HT-29 (cell line): ENCODE measurements around the gene ITPRID1. TPM values are rescaled to one million over a fixed set of nuclear protein-coding genes. Genes with fewer than 3 reads are reported as not detected.
"Not testable (repeated sequence)": the region's sequence is repeated elsewhere in the genome, so short reads cannot be mapped to it uniquely, and the experiment has no call there.

Experiments used
- DNase-seq: peaks from one replicate; pipeline ENCODE4 v3.0.0-alpha.2; 2015; ENCODE audit warnings: low spot score
- total RNA-seq: library from RNA; depleted of rRNA; stranded (reverse); fragments of >200 nt; shearing (Covaris generic); gene quantifications from 2 replicates; pipeline ENCODE4 v1.2.3, GENCODE V29; 2014; rRNA removed

The ITPRID1 gene
- 0.05 TPM in 1 of 2 replicates, not detected in the other for total RNA-seq

DNA sequence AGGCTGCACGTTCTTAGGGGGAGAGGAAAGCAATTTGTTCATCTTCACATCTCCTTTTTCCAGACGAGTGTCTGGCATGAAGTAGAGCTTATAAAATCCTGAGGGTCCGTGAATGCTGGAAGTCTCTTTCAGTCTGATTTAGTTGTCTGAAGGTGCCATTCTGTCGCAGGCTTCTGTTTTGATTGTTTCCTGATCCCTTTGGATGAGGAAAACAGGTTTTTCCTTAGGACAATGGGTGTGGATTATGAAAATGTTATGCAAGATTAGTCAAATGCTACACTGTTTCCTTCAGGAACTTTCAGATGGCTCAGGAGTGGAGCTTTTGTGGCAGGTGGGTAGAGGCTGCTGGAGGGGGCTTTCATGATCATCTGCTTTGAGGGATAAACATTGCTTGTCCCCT, at the start of gene ITPRID1:
TSS of gene ITPRID1 (plus strand) at position 301 of the 400 bp plus-strand sequence. CDS start 38,935 bp downstream, outside the sequence.
- DNase-seq, result no peak

DNA sequence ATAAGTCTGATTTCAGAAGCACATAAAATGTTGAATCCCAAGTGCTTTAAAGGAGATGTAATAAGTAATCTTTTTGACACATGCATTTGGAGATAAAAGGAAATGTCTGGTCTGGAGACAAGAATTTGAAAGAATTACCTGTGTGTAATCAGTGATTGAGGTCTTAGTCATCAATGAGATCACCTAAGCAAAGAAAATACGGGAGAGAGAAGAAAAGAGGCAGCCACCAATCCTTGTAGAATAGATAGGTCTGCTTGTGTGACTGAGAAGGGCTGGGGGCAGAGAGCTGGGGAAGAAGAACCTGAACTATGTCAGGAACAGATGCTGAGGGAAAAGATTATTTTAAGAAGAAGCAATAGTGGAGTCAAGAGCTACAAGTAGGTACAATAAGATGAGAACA, 49.3 kb upstream of the ITPRID1 start:
- DNase-seq, result no peak

DNA sequence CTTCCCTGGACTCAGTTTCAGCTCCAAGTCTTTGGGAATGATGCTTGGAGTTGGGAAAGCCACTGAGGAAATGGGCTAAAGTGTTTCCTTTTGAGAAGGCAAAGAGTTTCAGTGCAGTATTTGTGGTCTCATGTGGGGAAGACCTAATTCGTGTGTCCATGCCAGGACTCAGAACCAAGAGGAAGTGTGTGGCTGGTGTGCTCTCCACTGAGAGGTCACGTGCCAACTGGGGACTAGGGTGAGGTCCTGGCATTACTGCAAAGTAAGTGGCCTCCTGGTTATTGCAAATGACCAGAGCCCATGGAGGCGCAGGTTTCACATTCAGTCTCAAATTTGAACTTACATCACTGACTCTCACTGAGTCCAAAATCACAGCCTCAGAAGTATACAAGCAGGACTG, 48.6 kb upstream of the ITPRID1 start:
- DNase-seq, result no peak

DNA sequence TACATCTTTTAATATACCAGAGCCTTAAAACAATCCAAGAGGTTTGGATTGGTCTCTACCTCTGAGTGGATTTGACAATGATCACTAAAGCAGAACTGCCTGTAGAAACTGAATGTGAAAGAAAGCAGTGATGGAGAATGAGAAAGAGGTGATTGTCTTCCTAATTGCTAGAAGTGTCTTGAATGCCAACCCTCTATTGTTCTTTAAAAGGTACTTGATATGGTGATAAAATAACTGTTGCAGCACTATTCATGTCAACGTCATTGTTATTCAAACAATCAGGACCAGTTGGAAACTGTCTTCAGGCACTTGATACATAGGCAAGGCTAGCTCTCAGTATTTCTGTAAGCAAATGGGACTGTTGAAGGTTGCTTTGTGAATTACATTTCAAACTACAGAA, 47.9 kb upstream of the ITPRID1 start:
- no peak for DNase-seq

DNA sequence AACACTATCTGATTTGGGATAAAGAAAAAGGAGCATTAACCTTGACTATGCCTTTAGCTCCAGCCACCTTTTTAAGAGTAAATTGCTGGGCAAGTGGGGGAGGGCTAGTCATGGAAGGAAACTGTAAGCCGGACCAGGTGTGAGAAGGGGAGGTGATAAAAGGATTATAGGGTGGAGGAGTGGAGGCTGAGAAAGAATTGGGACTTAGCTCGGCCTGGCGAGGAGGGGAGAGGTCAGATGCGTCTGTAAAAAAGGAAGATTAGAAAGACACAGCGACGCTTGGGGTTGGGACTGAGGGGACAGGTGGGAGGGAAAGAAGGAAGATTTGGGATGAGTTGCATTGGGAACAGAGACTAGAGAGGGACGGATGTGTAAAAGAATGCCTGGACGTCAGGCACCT, 43.0 kb upstream of the ITPRID1 start:
- not testable (repeated sequence) for DNase-seq

DNA sequence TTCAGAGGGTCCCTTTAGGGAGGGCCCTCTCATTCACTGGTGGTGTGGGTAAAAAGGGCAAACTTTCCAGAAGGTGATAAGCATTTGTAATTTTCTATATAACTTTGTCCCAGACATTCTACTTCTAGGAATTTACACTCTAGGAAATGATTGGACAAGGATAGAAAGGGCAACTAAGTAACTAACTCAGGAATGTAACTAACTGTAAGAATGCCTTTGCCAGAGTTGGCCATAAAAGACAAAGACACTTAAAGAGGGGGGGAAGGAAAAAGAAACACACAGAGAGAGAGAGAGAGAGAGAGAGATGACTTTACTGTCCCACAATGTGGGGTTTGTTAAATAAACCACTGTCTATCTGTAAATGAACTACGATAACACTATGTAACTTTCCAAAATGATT, 38.5 kb upstream of the ITPRID1 start:
- DNase-seq, result no peak

DNA sequence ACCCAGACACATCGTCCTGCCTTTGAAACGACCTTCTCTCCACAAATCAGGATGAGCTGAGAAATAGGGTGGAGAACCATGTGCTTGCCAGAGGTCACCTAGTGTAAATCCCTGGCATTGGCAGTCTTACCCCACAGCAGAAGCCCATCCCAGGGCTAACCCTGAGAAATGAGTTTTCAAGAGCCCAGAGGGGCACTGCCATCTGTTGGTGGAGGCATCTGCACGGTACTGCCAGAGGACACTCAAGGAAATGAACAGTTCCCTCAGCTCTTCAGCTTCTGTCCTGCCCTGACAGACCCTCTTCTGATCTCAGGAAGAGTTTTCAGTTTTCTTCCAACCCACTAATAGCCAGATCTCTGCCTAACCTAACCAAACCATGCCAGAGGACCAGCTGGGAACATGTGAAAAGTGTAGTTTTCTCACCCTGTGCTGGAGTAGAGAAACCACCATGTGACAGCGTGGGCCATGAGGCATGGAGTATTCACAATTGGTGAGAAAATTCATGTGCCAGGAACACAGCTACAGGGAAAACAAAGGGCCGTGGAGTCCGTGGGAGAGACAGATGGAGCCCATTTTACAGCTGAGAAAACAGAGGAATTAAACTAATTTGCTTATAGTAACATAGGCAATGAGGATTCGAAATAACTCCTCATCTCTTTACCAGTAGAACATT, 37.7 kb upstream of the ITPRID1 start:
- peak; percentile 11 for DNase-seq

DNA sequence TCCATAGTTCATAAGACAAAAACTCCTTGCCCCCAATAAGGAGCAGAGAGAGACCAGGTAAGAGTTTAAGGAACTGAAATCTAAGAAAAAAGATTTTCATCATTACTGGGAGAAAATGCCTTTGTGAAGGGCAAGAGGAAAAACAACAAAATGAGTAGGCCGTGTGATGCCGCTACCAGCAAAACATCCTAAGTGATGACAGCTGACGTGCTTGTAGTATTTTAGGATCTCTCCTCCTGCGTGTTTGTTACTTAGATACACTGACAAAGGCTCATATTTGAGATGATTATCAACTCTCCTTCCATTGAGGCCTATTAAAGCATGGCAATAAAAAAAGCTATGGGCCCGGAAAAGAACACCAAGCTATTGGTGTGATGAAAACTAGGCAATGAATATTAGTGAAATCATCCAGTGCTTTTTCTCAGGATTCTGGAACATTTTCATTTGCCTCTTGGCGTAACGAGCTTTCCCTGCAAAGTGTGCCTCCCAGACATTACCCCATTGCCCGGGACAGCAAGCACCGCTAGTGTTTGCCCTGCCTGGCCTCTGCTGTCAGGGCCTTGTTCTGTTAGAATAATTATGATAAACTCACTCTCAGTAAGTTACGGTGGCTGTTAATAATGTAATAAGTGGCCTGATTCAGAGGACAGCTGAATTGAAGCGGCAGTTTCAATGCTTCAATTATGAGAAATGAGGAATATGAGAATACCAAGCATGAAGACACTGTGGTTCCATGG, 36.8 kb upstream of the ITPRID1 start:
- DNase-seq, result no peak

DNA sequence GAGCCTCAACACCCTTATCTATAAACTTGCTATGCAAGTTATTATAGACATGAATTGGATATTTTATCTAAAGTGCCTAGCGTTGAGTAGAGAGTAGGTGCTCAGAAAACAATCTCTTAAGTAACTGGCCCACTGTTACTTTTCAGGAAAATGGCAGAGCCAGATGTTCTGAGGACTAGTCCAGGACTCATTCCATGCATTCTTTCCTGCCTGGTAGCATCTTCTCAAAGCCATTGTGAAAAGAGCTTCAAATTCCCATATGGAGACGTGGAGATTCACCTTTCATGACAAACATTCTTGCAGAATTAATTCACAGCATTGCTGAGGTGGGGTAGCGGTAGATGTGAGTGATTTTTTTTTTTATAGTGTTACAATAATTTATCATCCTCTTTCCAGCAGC, 35.9 kb upstream of the ITPRID1 start:
- DNase-seq, result no peak

DNA sequence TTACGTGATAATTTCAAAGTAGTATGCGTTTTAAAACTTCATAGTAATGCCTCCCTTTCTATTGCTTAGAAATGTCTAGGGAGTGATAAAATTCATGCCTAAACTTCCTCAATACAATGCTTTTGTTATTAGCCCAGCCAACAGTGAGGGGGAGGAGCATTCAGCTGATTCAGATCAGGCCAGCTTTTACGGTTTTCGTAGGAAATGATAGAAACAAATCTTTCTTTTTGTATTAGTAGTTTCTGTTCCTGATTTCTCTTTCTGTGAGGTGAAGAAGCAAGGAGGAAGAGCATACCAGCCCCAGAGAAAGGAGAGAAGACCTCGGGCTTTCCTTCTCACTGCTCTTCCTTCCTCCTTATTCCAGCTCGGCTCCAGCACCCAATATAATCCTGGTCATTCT, 35.2 kb upstream of the ITPRID1 start:
- no peak for DNase-seq

DNA sequence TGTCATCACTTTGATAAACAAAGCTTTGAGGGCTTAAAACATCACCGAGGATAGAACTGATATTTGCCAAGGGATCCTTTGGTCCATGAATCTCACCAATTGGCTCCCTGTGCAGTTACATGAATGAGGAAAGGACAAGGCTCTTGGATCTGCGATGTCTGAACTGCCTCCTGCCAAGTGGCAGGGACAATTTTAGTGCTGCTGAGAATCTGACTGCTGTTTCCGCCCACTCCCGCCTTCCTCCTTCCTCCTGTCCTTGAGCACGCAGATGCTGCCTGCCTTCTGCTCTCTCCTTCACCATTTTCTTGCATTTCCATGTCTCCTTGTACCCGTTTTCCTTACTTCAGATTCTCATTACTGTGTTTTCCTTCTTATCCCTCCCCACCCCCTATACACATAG, 26.8 kb upstream of the ITPRID1 start:
- no peak for DNase-seq

DNA sequence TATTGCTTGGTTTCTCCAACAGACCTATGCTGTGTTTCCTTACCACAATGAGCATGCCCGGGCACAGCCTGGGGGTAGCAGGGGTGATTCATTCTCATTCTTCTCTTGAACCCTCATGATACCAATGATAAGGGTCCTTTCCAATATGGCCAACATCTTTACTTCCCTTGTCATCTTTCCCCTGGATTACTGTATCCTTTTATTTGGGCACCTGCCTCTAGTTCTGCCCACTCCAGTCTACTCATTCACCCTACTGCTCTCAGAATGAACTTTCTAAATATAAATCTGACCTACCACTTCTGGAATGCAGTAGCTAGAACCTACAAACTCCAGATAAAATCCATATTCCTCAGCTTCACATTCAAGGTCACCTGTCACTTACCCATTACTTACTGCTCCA, 26.4 kb upstream of the ITPRID1 start:
- no peak for DNase-seq

DNA sequence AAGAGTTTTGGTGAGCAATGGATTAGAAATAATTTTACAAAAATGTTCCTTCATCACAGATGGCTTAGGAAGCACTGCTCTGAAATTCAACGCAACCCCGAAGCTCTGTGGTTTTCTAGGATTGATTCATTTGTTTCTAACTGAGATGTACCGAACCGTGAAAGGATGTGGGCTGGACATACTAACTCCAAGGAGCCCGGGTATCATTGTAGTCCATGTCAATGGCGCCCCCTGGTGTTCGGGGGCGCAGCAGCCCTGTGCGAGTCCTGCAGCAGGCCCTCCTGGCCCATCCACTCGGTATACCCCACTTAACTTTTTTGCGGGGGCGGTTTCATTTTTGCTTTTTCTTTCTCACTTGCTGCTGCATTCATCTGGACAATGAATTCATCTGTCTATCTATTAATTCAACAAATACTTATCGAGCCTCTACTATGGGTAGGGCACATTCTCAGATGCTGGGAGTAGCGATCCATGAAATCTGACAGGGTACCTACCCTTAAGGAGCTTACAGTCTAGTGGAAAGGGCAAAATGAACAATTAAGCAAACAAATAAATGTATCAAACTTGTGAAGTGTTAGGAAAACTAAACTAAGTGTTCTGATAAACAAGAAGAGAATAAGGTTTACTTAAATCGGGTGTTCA, 25.2 kb upstream of the ITPRID1 start:
- DNase-seq, result peak; percentile 74

DNA sequence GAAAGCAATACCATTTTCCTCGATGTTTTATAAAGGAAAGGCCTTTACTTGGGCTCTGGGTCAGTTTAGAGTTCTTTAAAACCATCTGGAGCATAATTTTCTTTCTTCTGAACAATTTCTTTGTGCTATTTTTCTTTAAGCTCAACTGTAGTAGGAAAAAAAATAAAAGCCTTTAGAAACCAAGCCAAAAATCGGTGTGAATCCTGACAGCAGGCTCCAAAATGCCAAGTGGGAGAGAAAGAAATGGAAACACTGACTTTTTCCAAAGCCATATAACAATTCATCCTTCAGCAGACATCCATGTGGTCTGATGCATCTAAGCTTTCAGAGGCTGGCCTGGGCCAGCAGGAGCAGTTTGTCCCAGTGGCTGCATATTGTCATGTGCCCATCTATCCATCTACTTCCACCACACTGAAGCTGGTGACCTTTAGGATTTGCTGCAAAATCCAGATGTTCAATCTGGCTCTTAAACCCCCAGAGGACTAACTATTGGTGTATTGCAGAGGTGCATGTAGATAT, 23.0 kb upstream of the ITPRID1 start:
- DNase-seq, result no peak

DNA sequence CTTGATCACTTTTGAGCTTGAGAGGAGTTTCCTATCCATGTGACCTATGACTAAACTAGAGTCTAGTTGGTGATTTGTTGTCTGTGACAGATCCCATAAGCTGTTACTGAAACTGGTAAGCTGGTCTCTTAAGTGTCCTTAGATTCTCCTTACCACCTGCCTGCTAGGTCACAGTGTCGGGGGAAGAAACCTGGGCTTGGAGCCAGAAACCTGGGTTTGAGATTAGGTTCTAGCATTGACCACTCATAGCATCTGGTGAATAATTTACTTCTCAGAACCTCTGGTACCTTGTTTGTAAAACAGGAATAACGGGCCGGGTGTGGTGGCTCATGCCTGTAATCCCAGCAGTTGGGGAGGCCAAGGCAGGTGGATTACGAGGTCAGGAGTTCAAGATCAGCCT, 21.8 kb upstream of the ITPRID1 start:
- DNase-seq, result no peak

DNA sequence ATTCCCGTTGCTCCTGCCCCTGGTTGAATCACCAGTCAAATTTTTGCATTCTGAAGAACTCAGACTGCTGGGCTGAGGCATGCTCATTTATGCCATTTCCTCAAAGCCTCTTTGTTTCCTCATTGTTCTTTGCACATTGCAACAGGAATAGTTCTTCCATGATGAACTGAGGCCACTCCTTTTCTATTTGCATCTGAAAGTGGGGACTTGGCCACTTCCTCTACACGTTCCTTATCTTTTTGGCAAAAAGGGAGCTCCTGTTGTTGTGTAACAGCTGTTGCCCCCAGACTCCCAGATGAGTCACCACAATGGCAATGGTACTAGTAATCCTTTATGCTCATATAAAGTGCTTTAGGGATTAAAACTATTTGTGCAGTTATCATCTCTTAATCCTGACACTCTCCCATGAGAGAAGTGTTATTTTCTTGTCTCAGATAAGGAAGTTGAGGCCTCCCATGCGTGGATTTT, 20.1 kb upstream of the ITPRID1 start:
- DNase-seq, result peak; percentile 40

DNA sequence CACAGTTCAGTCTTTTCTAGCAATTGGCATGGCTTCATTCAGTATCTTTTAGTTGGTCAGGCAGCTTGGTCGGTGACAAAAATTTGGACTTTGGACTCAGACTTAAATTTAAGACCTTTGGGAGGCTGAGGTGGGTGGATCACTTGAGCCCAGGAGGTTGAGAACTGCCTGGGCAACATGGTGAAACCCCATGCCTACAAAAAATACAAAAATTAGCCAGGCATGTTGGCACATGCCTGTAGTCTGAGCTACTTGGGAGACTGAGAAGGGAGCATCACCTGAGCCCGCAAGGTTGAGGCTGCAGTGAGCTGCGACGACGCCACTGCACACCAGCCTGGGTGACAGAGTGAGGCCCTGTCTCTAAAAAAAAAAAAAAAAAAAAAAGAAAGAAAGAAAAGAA, 19.5 kb upstream of the ITPRID1 start:
- no peak for DNase-seq

DNA sequence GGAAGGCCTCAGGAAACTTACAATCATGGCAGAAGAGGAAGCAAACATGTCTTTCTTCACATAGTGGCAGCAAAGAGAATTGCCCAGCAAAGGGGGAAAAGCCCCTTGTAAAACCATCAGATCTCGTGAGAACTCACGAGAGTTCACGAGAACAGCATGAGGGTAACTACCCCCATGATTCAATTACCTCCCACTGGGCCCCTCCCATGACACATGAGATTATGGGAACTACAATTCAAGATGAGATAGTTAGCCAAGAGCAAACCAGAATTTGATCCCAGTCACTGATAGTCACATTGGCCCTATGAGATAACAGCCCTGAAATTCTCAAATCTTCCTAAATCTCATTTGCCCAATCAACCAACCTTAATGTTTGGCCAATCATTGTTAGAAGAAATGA, 18.2 kb upstream of the ITPRID1 start:
- DNase-seq, result no peak

DNA sequence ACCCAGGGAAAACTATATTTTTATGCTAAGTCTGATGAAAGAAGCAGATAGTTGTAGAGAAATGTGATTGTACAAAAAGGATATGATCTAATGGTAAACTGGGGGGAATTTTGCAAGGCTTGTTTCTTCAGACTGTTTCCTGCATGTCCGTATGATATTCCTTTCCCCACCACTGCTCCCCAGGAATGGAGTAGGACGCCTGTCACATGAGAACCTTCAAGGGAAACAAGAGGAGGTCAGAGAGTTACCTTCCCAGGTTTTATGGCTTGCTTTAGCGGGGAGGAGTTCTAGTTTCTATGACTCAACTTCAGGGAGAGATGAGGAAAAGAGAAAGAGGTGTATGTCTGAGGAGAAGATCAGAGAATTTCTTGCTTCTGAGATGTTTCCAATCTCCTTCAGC, 16.4 kb upstream of the ITPRID1 start:
- DNase-seq, result peak; percentile 16

DNA sequence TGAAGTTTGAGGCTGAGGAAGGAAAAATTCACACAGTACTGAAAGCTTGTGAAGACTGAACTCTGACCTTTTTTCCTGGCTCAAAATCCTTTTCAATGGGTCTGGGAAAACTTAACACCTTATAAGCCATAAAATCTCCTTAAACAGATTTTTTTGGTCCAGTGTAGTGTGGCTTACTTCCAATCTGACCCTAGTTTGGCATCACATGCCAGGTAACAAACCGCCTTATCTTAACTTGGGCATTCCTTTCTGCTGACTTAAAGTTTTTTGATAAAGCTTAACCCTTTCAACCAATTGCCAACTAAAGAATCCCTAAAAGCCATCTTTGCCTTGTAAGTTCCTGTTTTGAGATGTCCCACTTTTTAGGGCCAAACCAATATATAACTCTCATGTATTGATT, 13.2 kb upstream of the ITPRID1 start:
- DNase-seq, result no peak

DNA sequence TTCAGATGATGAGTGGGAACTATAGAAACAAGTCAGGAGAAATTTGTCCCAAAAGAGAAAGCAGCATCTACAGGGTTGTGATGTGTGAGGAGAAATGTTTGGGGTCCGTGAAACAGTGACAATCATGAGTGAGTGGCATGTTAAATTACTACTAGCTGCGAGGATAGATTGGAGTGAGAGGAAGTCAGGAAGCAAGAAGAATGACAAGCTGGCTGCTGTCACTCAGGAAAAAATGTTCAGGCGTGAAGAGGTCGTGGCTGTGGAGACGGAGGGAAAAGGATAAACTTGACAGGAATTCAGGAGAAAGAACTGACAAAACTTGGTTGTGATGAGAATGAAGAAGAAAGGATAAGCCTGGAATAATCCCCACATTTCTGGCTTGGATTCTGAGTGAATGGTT, 5.1 kb upstream of the ITPRID1 start:
- DNase-seq, result no peak

DNA sequence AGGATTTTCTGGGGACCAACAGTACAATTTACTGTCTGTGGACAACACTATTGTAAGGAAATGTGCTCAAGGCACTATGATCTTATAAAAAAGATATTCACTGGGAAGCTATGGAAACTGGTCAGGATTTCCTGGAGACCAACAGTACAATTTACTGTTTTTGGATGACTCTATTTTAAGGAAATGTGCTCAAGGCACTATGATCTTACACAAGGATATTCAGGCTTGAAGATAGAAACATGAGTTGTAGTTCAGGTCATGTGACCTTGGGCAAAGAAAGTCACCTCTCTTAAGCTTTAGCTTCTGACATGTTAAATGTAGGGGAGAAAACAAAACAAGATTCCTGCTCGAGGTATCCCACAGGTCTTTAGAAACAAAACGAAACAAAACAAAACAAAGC, 1.7 kb upstream of the ITPRID1 start:
- no peak for DNase-seq
